Testis (tissue), 3 donors: Measurements from ENCODE around the gene CACNG6. TPM values are rescaled to one million over a fixed set of nuclear protein-coding genes. Genes with fewer than 3 reads are reported as not detected.

Experiments
- DNase-seq: peaks from one replicate; pipeline ENCODE4 v3.0.0-alpha.2; 2019
- H3K27ac ChIP-seq, 2 donors: fragments of 200-600 bp; sonication (generic); one replicate each; pipeline ENCODE4 v1.5.1; 2019
- H3K27me3 ChIP-seq: fragments of 200-600 bp; sonication (generic); one replicate; pipeline ENCODE4 v1.5.1; 2019
- H3K36me3 ChIP-seq: fragments of 200-600 bp; sonication (generic); one replicate; pipeline ENCODE4 v1.5.1; 2017; ENCODE audit warnings: low read depth; ENCODE audit errors: missing control alignments
- H3K4me1 ChIP-seq: fragments of 200-600 bp; sonication (generic); one replicate; pipeline ENCODE4 v1.5.1; 2019
- H3K4me3 ChIP-seq, 2 donors: fragments of 200-600 bp; sonication (generic); one replicate each; pipeline ENCODE4 v1.5.1; 2017 to 2019
- H3K9me3 ChIP-seq: fragments of 200-600 bp; sonication (generic); one replicate; pipeline ENCODE4 v1.5.1; 2017
- CTCF ChIP-seq, 3 experiments: fragments of 450-650 bp in 2 of 3; fragments of 200-600 bp in 1 of 3; sonication (generic) in 1 of 3; IDR thresholded peaks; one replicate each; pipeline ENCODE4 v1.5.1; 2016 to 2019; ENCODE audit warnings: antibody characterized with exemption in 3 of 3, mild to moderate bottlenecking in 2 of 3, moderate library complexity in 1 of 3
- POLR2A ChIP-seq: fragments of 450-650 bp; IDR thresholded peaks from one replicate; pipeline ENCODE4 v1.6.1; 2017; ENCODE audit warnings: antibody characterized with exemption, mild to moderate bottlenecking, moderate library complexity
- WGBS, 2 donors: methylation state at CpG; one replicate each; pipeline ENCODE4 v1.1.5; 2018; 5-methylcytosine and 5-hydroxymethylcytosine counted together
- intact Hi-C: fragments of 100-400 bp; cut with DNase I; formaldehyde crosslinking; loops from one replicate; pipeline ENCODE4 v1.15.1; 2023; ENCODE audit warnings: low total_unique reads
- polyA plus RNA-seq: library from polyadenylated mRNA; stranded (reverse); fragments of 350-450 nt; fragmentation: Illumina TruSeq; extraction: RNeasy Lipid Tissue Mini Kit (QIAGEN cat#74804); gene quantifications from one replicate; pipeline ENCODE4 v1.2.3, GENCODE V29; 2014; ENCODE audit warnings: low read depth, low replicate concordance; ENCODE audit not compliant: insufficient read depth
- total RNA-seq, 2 donors: library from RNA; depleted of rRNA; stranded (reverse); fragments of >200 nt; gene quantifications; one replicate each; pipeline ENCODE4 v1.2.3, GENCODE V29; 2016

CACNG6 gene
- total and polyA plus RNA-seq, 3 donors from 2014 or later = 2.1 to 5.5 (median 5.3) TPM

- no peaks in the 10 kb centered on the region for H3K4me1 ChIP-seq
- H3K36me3 ChIP-seq = no peaks in the 10 kb centered on the region
- DNase-seq = no peak
- peak overlapping the region in 1 of 2 donors; percentile 13 for H3K4me3 ChIP-seq
- H3K27me3 ChIP-seq = no peaks in the 10 kb centered on the region
- 54 to 82% methylated on average over 4 to 13 of the region's 13 CpGs for WGBS, 2 donors
- intact Hi-C loops = no loop called here
- H3K9me3 ChIP-seq = no peaks in the 10 kb centered on the region
- no peak for TF ChIP-seq POLR2A
- TF ChIP-seq CTCF (IDR thresholded peaks at IDR 0.05) = no peak
- no peak overlapping the region for H3K27ac ChIP-seq
Measured at GRCh38 chr19:53981376-53981951, 10.0 kb upstream of the CACNG6 start.

DNA sequence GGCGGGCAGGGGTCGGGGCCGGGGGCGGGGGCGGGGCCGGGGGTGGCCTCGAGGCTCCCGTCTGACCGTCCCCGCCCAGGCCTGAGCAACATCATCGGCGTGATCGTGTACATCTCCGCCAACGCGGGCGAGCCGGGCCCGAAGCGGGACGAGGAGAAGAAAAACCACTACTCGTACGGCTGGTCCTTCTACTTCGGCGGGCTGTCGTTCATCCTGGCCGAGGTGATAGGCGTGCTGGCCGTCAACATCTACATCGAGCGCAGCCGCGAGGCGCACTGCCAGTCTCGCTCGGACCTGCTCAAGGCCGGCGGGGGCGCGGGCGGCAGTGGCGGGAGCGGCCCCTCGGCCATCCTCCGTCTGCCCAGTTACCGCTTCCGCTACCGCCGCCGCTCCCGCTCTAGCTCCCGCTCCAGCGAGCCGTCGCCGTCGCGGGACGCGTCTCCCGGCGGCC is 9.4 kb upstream of the CACNG6 start:
- no peak for DNase-seq
- intact Hi-C loops = no loop called here
- Histone ChIP-seq H3K27me3 (no peaks in the 10 kb centered on the region), H3K4me3 (peak overlapping the region in 1 of 2 donors; percentile 13), H3K9me3 (no peaks in the 10 kb centered on the region), H3K27ac (no peak overlapping the region), H3K4me1 (no peaks in the 10 kb centered on the region), H3K36me3 (no peaks in the 10 kb centered on the region)
- 2% methylated on average over 36 of the region's 62 CpGs; no CpG with 5 or more reads in 1 of the 2 donors for WGBS, 2 donors
- TF ChIP-seq CTCF (IDR thresholded peaks at IDR 0.05) (no peak), POLR2A (no peak)

- WGBS, 2 donors = 0% methylated on average over 46 of the region's 61 CpGs; no CpG with 5 or more reads in 1 of the 2 donors
- peak; percentile 47 for DNase-seq
- H3K4me3 ChIP-seq = peak overlapping the region in 1 of 2 donors; percentile 24
Measured at GRCh38 chr19:53982611-53983010, 8.8 kb upstream of the CACNG6 start.

DNA sequence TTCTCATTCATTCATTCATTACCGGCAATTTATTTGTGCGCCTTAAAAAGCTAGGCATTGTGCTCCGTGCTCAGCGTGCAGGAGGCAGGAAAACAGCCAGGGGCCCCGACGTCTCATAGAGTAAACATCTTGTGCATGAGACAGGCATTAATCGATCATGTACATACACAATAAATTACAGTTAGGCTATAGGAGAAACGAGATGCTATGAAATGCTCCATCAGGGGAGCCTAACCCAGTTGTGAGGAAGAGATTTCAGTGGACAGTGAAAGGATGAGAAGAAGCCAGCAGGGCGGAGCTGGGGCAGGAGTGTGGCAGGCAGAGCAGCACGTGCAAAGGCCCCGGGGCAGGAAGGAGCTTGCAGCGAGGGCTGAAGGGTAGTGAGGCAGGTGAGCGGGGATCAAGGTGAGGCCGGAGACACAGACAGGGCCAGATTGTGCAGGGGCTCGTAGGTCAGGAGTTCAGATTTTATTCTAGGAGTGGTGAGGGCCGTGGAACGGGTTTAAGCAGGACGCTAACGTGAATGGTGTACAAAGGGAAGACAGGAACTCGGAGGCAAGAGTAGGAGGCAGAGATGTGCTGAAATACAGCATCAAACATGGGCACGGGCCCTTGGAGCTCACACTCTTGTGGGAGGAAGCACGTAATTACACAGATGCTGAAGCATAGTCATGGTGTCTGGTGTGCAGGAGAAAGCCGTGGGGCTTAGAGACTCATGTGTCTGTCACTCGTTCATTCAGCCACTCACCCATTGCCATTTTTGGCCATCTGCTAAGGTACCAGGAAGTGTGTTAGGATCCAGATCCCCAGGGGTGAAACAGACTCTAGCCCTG is 7.8 kb upstream of the CACNG6 start:
- H3K9me3 ChIP-seq = no peaks in the 10 kb centered on the region
- H3K4me1 ChIP-seq = no peaks in the 10 kb centered on the region
- WGBS, 2 donors = 73 to 80% methylated on average over 24 of the region's 24 CpGs
- DNase-seq = no peak
- no peak for TF ChIP-seq CTCF (IDR thresholded peaks at IDR 0.05)
- TF ChIP-seq POLR2A = no peak
- no peak overlapping the region for H3K4me3 ChIP-seq
- intact Hi-C loops = no loop called here
- H3K27ac ChIP-seq = no peak overlapping the region
- no peaks in the 10 kb centered on the region for H3K27me3 ChIP-seq
- no peaks in the 10 kb centered on the region for H3K36me3 ChIP-seq

More at GRCh38 chr19:53982611-53983010, 8.8 kb upstream of the CACNG6 start:
- Histone ChIP-seq H3K27ac (no peak overlapping the region), H3K9me3 (no peaks in the 10 kb centered on the region), H3K4me1 (no peaks in the 10 kb centered on the region), H3K27me3 (no peaks in the 10 kb centered on the region), H3K36me3 (no peaks in the 10 kb centered on the region)
- intact Hi-C loops = no loop called here
- TF ChIP-seq CTCF (IDR thresholded peaks at IDR 0.05) (no peak), POLR2A (no peak)
